ENCODE results near the gene PIH1D1.

GRCh38 chr19:49421039-49421877 lies 30.4 kb downstream of the PIH1D1 start:
- TF ChIP-seq ZNF560 (tag by site-specific recombination; IDR thresholded peaks at IDR 0.05; ENCODE audit: borderline replicate concordance) (no peak), CTCF (tag by site-specific recombination; IDR thresholded peaks at IDR 0.05) (no peak)
